ENCODE results near the gene FLRT2.

Gene FLRT2

GRCh38 chr14:85597701-85598100 is 67.8 kb downstream of the FLRT2 start:
- DNase-seq (ENCODE audit: low read depth), result no peak

DNA sequence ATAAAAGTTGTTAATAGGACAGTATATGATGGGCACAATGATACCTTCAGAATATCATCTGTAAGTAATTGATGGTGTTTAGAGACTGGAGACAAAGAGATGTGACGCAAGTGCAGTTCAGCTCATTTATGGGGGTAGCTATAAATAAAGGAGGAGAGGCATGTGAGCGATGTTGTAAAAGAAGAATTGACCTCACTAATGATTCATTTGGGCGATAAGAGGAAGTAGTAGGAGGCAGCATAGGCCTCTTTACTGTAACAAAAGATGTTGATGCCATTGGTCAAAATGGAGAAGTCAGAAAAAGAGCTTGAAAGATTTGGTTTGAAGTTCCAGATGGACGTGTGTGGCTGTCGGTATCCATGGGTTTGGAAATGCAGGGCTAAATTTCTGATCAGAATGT is 70.0 kb downstream of the FLRT2 start:
- DNase-seq (ENCODE audit: low read depth), result no peak

DNA sequence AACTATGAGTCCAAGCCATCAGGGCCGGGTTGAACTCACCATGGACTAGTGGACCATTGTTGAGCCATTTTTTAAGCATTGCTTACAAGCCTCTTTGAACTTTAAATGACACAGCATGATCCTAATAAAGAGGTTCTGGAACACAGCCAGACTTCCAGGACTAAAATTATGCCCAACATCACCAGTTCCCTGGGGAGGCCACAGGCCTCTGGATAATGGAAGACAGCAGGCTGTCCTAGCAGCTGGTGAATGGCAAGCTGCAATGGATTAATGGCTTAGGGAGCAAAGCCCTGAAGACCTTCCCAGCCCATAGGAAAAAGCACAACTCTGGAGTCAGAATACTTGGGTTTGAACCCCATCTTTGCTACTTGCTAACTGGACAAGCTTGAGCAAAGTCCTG is 71.3 kb downstream of the FLRT2 start:
- no peak for DNase-seq (ENCODE audit: low read depth)

GRCh38 chr14:85601690-85602089 is 71.7 kb downstream of the FLRT2 start:
- no peak for DNase-seq (ENCODE audit: low read depth)

DNA sequence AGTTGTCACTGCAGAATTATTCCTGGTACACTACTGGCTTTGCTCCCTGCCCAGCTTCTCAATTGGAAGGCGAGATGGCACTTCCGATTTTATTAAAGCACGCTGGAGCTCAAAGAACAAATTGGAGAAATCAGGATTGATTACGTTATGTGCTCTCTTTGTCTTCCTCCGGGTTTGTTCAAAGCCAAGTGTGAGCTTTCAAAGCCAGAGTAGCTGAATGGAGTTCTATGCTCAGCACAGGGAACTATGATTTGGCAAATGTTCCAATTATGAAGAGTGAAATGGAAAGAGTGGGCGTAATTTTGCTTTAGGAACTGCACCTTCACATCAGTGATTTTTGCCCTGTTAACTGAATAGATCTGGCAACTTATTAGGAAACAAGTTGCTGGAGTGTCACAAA is 72.4 kb downstream of the FLRT2 start:
- DNase-seq (ENCODE audit: low read depth), result no peak

GRCh38 chr14:85604021-85604420 is 74.1 kb downstream of the FLRT2 start:
- no peak for DNase-seq (ENCODE audit: low read depth)

DNA sequence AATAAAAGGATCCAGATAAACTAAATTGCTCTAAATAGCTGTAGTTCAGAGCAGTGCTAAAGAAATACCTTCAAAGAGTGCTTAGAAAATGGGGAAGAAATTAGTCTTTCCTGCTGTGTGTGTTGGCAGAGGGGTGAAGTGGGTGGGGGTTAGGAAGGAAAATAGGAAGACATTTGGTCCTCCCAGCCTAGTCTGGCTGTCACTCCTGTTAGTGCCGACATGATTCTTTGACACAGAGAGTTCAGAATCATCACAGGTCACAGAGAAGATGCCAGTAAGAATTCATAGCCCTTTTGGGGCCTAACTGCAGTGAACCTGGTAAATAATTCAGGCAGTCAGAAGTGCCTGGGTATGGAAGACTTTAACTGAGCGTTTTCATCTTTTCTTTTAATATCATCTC is 74.8 kb downstream of the FLRT2 start:
- no peak for DNase-seq (ENCODE audit: low read depth)

- no peak for DNase-seq (ENCODE audit: low read depth)
Observed at GRCh38 chr14:85607651-85608081, 77.7 kb downstream of the FLRT2 start.

- no peak for DNase-seq (ENCODE audit: low read depth)
Observed at GRCh38 chr14:85613496-85613895, 83.6 kb downstream of the FLRT2 start.

DNA sequence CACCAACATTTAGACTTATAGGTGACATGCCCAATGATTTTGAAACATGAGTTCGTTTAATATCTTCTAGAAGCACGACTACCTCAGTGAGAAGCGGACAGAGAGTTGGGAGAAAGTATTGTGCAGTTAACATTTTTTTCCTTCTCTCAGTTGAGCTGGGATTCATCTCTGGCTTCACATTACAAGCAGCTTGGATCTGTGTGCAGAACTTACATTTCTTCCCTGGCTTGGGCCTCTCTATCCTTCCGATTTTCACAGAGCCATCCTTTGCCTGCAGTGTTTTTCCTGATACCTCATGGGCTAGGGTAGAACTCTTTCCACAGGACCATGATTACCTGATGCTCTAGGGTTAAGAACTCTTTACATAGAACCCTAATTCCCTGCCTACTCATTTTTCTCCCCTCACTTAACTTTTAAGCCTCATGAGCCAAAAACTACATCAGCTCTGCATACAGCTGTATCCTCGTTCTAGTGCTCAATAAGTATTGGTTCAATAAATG is 86.5 kb downstream of the FLRT2 start:
- DNase-seq (ENCODE audit: low read depth), result no peak

DNA sequence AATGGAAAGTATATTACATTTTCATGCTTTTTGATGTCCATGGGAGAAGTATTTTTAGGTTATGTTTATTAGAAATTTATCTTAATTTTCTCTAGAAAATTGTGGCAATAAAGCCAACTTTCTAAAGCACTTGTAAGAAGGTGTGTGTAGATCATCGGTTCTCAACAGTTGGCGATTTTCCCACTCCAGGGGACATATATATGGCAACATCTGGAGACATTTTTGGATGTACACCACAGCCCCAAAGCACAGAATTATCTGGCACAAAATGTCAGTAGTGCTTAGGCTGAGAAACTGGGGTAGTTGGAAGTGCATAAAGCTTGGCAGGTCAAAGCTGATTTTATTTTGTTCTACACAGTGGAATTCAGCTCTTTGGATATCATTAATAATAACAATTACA is 86.9 kb downstream of the FLRT2 start:
- DNase-seq (ENCODE audit: low read depth), result no peak

DNA sequence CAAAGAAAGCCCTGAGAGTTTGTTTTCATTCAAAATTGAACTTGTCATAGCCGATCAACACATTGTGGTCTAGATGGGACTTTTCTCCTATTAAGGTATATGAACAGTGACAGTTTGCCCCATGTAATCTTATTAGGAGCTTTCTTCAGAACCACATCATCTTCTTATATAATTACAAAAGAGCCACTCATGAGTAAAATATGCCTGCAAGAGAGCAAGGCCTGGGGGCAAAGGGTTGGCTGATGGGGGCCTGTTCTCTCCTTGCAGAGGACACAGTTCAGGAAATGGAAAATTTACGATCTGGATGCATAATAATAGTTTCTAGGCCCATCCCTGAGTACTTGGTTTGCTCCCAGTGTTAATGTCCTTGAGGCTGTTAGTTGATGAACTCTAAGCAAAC is 87.8 kb downstream of the FLRT2 start:
- DNase-seq (ENCODE audit: low read depth), result no peak

DNA sequence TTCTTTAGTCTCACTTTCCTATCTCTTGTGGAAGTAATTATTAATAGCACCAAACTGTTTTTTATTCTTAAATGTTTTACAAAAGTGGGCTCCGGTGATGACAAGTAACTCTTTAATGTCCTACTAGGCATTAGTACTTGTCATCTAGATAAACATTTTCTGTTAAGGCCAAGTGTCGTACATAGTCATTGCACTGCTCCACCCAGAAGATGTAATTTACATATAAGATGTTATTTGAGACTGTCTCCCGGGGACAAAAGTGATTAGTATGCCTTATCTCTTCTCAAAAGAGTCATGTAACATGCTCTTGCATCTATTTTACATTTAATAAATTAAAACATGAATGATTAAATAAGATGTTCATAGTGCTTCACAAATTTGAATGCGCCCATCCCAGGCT is 88.4 kb downstream of the FLRT2 start:
- no peak for DNase-seq (ENCODE audit: low read depth)

- DNase-seq (ENCODE audit: low read depth), result no peak
Observed at GRCh38 chr14:85618978-85619377, 89.0 kb downstream of the FLRT2 start.

DNA sequence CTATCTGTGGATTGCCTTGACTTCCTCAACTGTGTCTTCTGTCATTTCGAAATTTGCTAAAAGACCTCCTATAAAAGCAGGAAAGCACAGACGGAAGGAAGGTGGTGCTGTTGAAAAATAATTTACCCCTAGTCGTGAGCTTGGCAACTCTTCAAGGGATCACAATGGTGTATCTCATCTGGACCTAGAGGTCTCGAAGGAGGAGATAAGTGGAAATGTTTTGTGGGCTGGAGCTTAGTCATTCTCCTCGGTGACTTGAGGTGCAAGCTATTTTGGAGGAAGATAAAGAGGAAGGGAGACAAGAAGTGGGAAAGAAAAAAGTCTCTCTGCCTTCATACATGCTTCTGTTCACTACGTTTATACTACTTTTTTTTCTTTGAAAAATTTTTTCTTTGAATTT is 89.9 kb downstream of the FLRT2 start:
- DNase-seq (ENCODE audit: low read depth), result no peak

- no peak for DNase-seq (ENCODE audit: low read depth)
Observed at GRCh38 chr14:85620947-85621346, 91.0 kb downstream of the FLRT2 start.

GRCh38 chr14:85622106-85622505 is 92.2 kb downstream of the FLRT2 start:
- DNase-seq (ENCODE audit: low read depth), result no peak

DNA sequence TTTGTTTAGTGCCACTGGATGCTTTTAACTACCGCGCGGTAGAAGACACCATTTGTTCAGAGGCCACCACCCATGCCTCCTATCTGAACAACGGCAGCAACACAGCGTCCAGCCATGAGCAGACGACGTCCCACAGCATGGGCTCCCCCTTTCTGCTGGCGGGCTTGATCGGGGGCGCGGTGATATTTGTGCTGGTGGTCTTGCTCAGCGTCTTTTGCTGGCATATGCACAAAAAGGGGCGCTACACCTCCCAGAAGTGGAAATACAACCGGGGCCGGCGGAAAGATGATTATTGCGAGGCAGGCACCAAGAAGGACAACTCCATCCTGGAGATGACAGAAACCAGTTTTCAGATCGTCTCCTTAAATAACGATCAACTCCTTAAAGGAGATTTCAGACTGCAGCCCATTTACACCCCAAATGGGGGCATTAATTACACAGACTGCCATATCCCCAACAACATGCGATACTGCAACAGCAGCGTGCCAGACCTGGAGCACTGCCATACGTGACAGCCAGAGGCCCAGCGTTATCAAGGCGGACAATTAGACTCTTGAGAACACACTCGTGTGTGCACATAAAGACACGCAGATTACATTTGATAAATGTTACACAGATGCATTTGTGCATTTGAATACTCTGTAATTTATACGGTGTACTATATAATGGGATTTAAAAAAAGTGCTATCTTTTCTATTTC is 93.2 kb downstream of the FLRT2 start:
- DNase-seq (ENCODE audit: low read depth), result no peak

- no peak for DNase-seq (ENCODE audit: low read depth)
Observed at GRCh38 chr14:85625925-85626585, 96.1 kb downstream of the FLRT2 start.

- DNase-seq (ENCODE audit: low read depth), result no peak
Observed at GRCh38 chr14:85634205-85634604, 104.3 kb downstream of the FLRT2 start.

DNA sequence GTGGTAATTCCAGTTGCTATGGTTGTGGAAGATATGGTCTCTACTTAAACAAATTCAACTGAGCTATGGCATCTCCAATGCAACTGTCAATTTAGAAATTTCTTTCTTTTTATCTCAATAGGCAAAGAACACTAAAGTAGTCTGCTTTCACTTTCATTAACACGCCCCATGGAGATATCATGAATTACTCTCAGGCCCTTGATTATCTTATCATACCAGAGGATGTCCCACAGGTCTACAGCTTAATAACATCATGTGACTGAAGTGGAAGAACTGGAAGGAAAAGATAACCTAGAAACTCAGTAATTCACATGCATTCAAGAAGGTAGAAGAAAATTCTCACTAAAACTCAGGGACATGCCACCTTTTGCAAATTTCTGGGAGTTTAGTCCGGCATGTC is 114.3 kb downstream of the FLRT2 start:
- no peak for DNase-seq (ENCODE audit: low read depth)

- no peak for DNase-seq (ENCODE audit: low read depth)
Observed at GRCh38 chr14:85653029-85653428, 123.1 kb downstream of the FLRT2 start.

GRCh38 chr14:85660243-85660922 is 130.4 kb downstream of the FLRT2 start:
- DNase-seq (ENCODE audit: low read depth), result no peak
